HG03575 (cell line): ENCODE data around the gene RNF207.

Source experiments
- ATAC-seq: cut with Tn5 transposase; IDR thresholded peaks from one replicate; pipeline ENCODE4 v1.9.1; 2021; ENCODE audit not compliant: unreplicated experiment, insufficient number of reproducible peaks, low FRiP score; ENCODE audit errors: extremely low read depth

Gene RNF207

GRCh38 chr1:6260433-6260934 lies 54.6 kb downstream of the RNF207 start:
- ATAC-seq, result no peak

GRCh38 chr1:6260961-6261614 lies 55.2 kb downstream of the RNF207 start, which contains the start of gene GPR153:
GPR153 (minus strand) TSS chr1:6261098; CDS start chr1:6254905, 6,193 bp downstream.
- no peak for ATAC-seq

- no peak for ATAC-seq
These were observed 55.7 kb downstream of the RNF207 start for GRCh38 chr1:6261615-6261995.

- no peak for ATAC-seq
These were observed 56.9 kb downstream of the RNF207 start for GRCh38 chr1:6262555-6263420.

GRCh38 chr1:6263716-6264115 lies 57.8 kb downstream of the RNF207 start:
- no peak for ATAC-seq

GRCh38 chr1:6265151-6265550 lies 59.2 kb downstream of the RNF207 start:
- no peak for ATAC-seq

- no peak for ATAC-seq
These were observed 60.7 kb downstream of the RNF207 start for GRCh38 chr1:6266641-6267040.

GRCh38 chr1:6267686-6268322 lies 61.9 kb downstream of the RNF207 start:
- no peak for ATAC-seq

GRCh38 chr1:6268415-6268814 lies 62.5 kb downstream of the RNF207 start:
- ATAC-seq, result no peak

GRCh38 chr1:6269296-6269695 lies 63.4 kb downstream of the RNF207 start:
- ATAC-seq, result no peak

- ATAC-seq, result no peak
These were observed 63.9 kb downstream of the RNF207 start for GRCh38 chr1:6269720-6270400.

GRCh38 chr1:6270401-6270800 lies 64.5 kb downstream of the RNF207 start:
- no peak for ATAC-seq
